H9 (cell line): ENCODE data around the gene RCAN2. TPM values are rescaled to one million over a fixed set of nuclear protein-coding genes. Genes with fewer than 3 reads are reported as not detected.

Experiments used
- DNase-seq: peaks from one replicate; pipeline ENCODE4 v3.0.0-alpha.2; 2017
- H2AFZ ChIP-seq: one replicate; pipeline ENCODE4 v1.6.1; 2013; ENCODE audit warnings: mild to moderate bottlenecking, low read length, control low read depth, moderate library complexity
- H2AK5ac ChIP-seq: 2 replicates; pipeline ENCODE4 v1.6.1; 2013; ENCODE audit warnings: low read length, control low read depth, mixed read lengths; ENCODE audit not compliant: insufficient read length
- H2BK120ac ChIP-seq: one replicate; pipeline ENCODE4 v1.6.1; 2013; ENCODE audit warnings: low read depth, mild to moderate bottlenecking, low read length, control low read depth, inconsistent platforms; ENCODE audit not compliant: poor library complexity, severe bottlenecking
- H2BK12ac ChIP-seq: 2 replicates; pipeline ENCODE4 v1.6.1; 2013; ENCODE audit warnings: low read length, control low read depth, mixed read lengths, low read depth; ENCODE audit not compliant: insufficient read length
- H2BK15ac ChIP-seq: 2 replicates; pipeline ENCODE4 v1.6.1; 2013; ENCODE audit warnings: low read depth, low read length, control low read depth
- H2BK20ac ChIP-seq: one replicate; pipeline ENCODE4 v1.6.1; 2013; ENCODE audit warnings: low read depth, mild to moderate bottlenecking, low read length, control low read depth, inconsistent platforms; ENCODE audit not compliant: poor library complexity, severe bottlenecking
- H2BK5ac ChIP-seq: 2 replicates; pipeline ENCODE4 v1.6.1; 2013; ENCODE audit warnings: low read length, control low read depth, mixed read lengths; ENCODE audit not compliant: insufficient read length
- H3K14ac ChIP-seq: 2 replicates; pipeline ENCODE4 v1.6.1; 2013; ENCODE audit warnings: low read length, control low read depth; ENCODE audit not compliant: insufficient read depth
- H3K18ac ChIP-seq: 2 replicates; pipeline ENCODE4 v1.6.1; 2013; ENCODE audit warnings: low read depth, mild to moderate bottlenecking, mixed read lengths, low read length, control low read depth; ENCODE audit not compliant: insufficient read length
- H3K23ac ChIP-seq: 2 replicates; pipeline ENCODE4 v1.6.1; 2013; ENCODE audit warnings: low read length, control low read depth, mixed read lengths, low read depth; ENCODE audit not compliant: insufficient read length
- H3K23me2 ChIP-seq: 2 replicates; pipeline ENCODE4 v1.6.1; 2013; ENCODE audit warnings: low read depth, mild to moderate bottlenecking, mixed read lengths, low read length, control low read depth; ENCODE audit not compliant: insufficient read length, poor library complexity, severe bottlenecking
- H3K27ac ChIP-seq: 2 replicates; pipeline ENCODE4 v1.5.1; 2013; ENCODE audit warnings: low read length, control low read depth, mixed read lengths, low read depth; ENCODE audit not compliant: insufficient read length
- H3K27me3 ChIP-seq: 2 replicates; pipeline ENCODE4 v1.6.1; 2013; ENCODE audit warnings: low read length, control low read depth, inconsistent platforms; ENCODE audit not compliant: insufficient read depth
- H3K4ac ChIP-seq: 2 replicates; pipeline ENCODE4 v1.6.1; 2013; ENCODE audit warnings: low read depth, mild to moderate bottlenecking, control low read depth, inconsistent platforms, low read length, moderate library complexity
- H3K4me1 ChIP-seq: 2 replicates; pipeline ENCODE4 v1.6.1; 2013; ENCODE audit warnings: low read length, control low read depth, inconsistent platforms; ENCODE audit not compliant: insufficient read depth
- H3K4me2 ChIP-seq: 2 replicates; pipeline ENCODE4 v1.6.1; 2013; ENCODE audit warnings: low read length, control low read depth, mixed read lengths; ENCODE audit not compliant: insufficient read length, insufficient read depth
- H3K56ac ChIP-seq: 2 replicates; pipeline ENCODE4 v1.6.1; 2013; ENCODE audit warnings: low read depth, mild to moderate bottlenecking, mixed read lengths, low read length, control low read depth; ENCODE audit not compliant: insufficient read length
- H3K79me1 ChIP-seq: 2 replicates; pipeline ENCODE4 v1.6.1; 2013; ENCODE audit warnings: low read depth, mild to moderate bottlenecking, moderate library complexity, low read length, control low read depth, inconsistent platforms; ENCODE audit not compliant: insufficient read depth, poor library complexity, severe bottlenecking
- H3K79me2 ChIP-seq: 2 replicates; pipeline ENCODE4 v1.6.1; 2013; ENCODE audit warnings: low read length, control low read depth, inconsistent platforms; ENCODE audit not compliant: insufficient read depth
- H3K9ac ChIP-seq: 2 replicates; pipeline ENCODE4 v1.6.1; 2013; ENCODE audit warnings: low read length, control low read depth, mixed read lengths; ENCODE audit not compliant: insufficient read length; ENCODE audit errors: extremely low read depth
- H3K9me3 ChIP-seq: one replicate; pipeline ENCODE4 v1.6.1; 2013; ENCODE audit warnings: low read depth, low read length, inconsistent platforms; ENCODE audit not compliant: control insufficient read depth
- H3T11ph ChIP-seq: one replicate; pipeline ENCODE4 v1.6.1; 2013; ENCODE audit warnings: mild to moderate bottlenecking, low read length, control low read depth, inconsistent platforms
- H4K20me1 ChIP-seq: one replicate; pipeline ENCODE4 v1.6.1; 2013; ENCODE audit not compliant: control insufficient read depth, insufficient read length, insufficient read depth
- H4K5ac ChIP-seq: 2 replicates; pipeline ENCODE4 v1.6.1; 2013; ENCODE audit warnings: low read depth, mild to moderate bottlenecking, mixed read lengths, low read length, control low read depth; ENCODE audit not compliant: insufficient read length
- H4K8ac ChIP-seq: replicated peaks from 2 replicates; pipeline ENCODE4 v1.6.1; 2013; ENCODE audit warnings: low read length, control low read depth, mixed read lengths, low read depth; ENCODE audit not compliant: insufficient read length
- H4K91ac ChIP-seq: 2 replicates; pipeline ENCODE4 v1.6.1; 2013; ENCODE audit warnings: low read depth, mild to moderate bottlenecking, moderate library complexity, mixed read lengths, low read length, control low read depth; ENCODE audit not compliant: insufficient read length
- H3K27ac Mint-ChIP-seq, 3 experiments: 2 replicates in 2 of 3; 3 replicates in 1 of 3; pipeline ENCODE4 v1.8.0; 2020 to 2021; ENCODE audit warnings: mixed read lengths in 3 of 3, mild to moderate bottlenecking in 1 of 3, moderate library complexity in 1 of 3
- H3K27me3 Mint-ChIP-seq: 2 replicates; pipeline ENCODE4 v1.8.0; 2021; ENCODE audit warnings: low read depth, mild to moderate bottlenecking, moderate library complexity, mixed read lengths
- H3K36me3 Mint-ChIP-seq, 3 experiments: 2 replicates in 2 of 3; 3 replicates in 1 of 3; pipeline ENCODE4 v1.8.0; 2020 to 2021; ENCODE audit warnings: low read depth in 3 of 3, mixed read lengths in 3 of 3; ENCODE audit not compliant: insufficient read depth in 1 of 3
- H3K4me1 Mint-ChIP-seq, 2 experiments: 2 replicates each; pipeline ENCODE4 v1.8.0; 2020; ENCODE audit warnings: mixed read lengths in 2 of 2
- H3K4me3 Mint-ChIP-seq, 2 experiments: 2 replicates in 1 of 2; 3 replicates in 1 of 2; pipeline ENCODE4 v1.8.0; 2020 to 2021; ENCODE audit warnings: mild to moderate bottlenecking in 2 of 2, mixed read lengths in 2 of 2, moderate library complexity in 1 of 2
- H3K9me3 Mint-ChIP-seq, 2 experiments: 2 replicates in 1 of 2; 3 replicates in 1 of 2; pipeline ENCODE4 v1.8.0; 2020; ENCODE audit warnings: mild to moderate bottlenecking in 2 of 2, mixed read lengths in 2 of 2, moderate library complexity in 1 of 2
- CTCF ChIP-seq: fragments of 200-600 bp; sonication (generic); conservative IDR thresholded peaks from 3 replicates; pipeline ENCODE4 v1.8.0; 2021; ENCODE audit warnings: antibody characterized with exemption, mild to moderate bottlenecking
- WGBS: extraction: QIAGEN DNeasy Blood & Tissue Kit; methylation state at CpG from one replicate; pipeline ENCODE4 v1.1.7; 2013; ENCODE audit warnings: missing lambda C conversion rate, low lambda C conversion rate, mixed read lengths; ENCODE audit not compliant: insufficient read length; ENCODE audit errors: extremely low coverage; 5-methylcytosine and 5-hydroxymethylcytosine counted together
- total RNA-seq: library from RNA; stranded (reverse); gene quantifications from 2 replicates; pipeline ENCODE4 v1.2.1, GENCODE V29; 2021

RCAN2 gene
- total RNA-seq, 1 experiment from 2014 or later = 3.0 TPM

- WGBS = no CpG with 5 or more reads among the region's 1 CpG
- TF ChIP-seq CTCF = no peak
- no peaks in the 10 kb centered on the region for H3K27me3 ChIP-seq
Measured at GRCh38 chr6:46246081-46246480, 245.2 kb downstream of the RCAN2 start.

More at GRCh38 chr6:46246081-46246480, 245.2 kb downstream of the RCAN2 start:
- Mint-ChIP-seq H3K4me3 (no peak overlapping the region), H3K27ac (no peak overlapping the region), H3K9me3 (no peaks in the 10 kb centered on the region), H3K27me3 (no peaks in the 10 kb centered on the region), H3K36me3 (no peaks in the 10 kb centered on the region), H3K4me1 (peaks cover 3% of the 10 kb centered on the region in 2 experiments)
- Histone ChIP-seq H4K8ac (no peak overlapping the region), H2BK20ac (no peak overlapping the region), H3K23me2 (no peaks in the 10 kb centered on the region), H3K18ac (no peak overlapping the region), H3K27ac (no peak overlapping the region), H3K4me1 (no peaks in the 10 kb centered on the region), H2BK120ac (no peak overlapping the region), H3K56ac (no peak overlapping the region), H4K20me1 (no peaks in the 10 kb centered on the region), H3K4me2 (no peak overlapping the region), H3K9me3 (no peaks in the 10 kb centered on the region), H3K79me1 (no peaks in the 10 kb centered on the region), H3K14ac (no peak overlapping the region), H2AK5ac (no peak overlapping the region), H2BK12ac (no peak overlapping the region), H3T11ph (no peak overlapping the region), H3K9ac (no peak overlapping the region), H3K4ac (no peak overlapping the region), H2BK5ac (no peak overlapping the region), H3K79me2 (no peaks in the 10 kb centered on the region), H2AFZ (no peak overlapping the region), H4K5ac (no peak overlapping the region), H3K23ac (no peak overlapping the region), H4K91ac (no peak overlapping the region), H2BK15ac (no peak overlapping the region)
- DNase-seq = no peak
